Common myeloid progenitor, CD34-positive (primary cell): ENCODE data around the gene APBB2.

Experiments
- CTCF ChIA-PET: fragments of 350-600 bp; sonication (Branson Sonifier 250); formaldehyde crosslinking; loops from one replicate; lab custom pipeline; 2021; ENCODE audit warnings: antibody characterized with exemption; lab: Charles Lee
- POLR2A ChIA-PET: fragments of 350-600 bp; sonication (Branson Sonifier 250); formaldehyde crosslinking; loops from one replicate; lab custom pipeline; 2021; ENCODE audit warnings: antibody characterized with exemption; lab: Charles Lee
- DNase-seq, 3 donors: peaks; one replicate each; pipeline versions ENCODE4 v3.0.0 to v3.0.0-alpha.2; 2013
- H3K27ac ChIP-seq, 2 experiments: 1 replicate in 1 of 2; 2 replicates in 1 of 2; pipeline ENCODE4 v1.7.0; 2013; ENCODE audit warnings: inconsistent platforms in 2 of 2, low read length in 2 of 2, mild to moderate bottlenecking in 2 of 2, low read depth in 1 of 2, moderate library complexity in 1 of 2; ENCODE audit not compliant: severe bottlenecking in 2 of 2, insufficient read depth in 1 of 2, poor library complexity in 1 of 2
- H3K27me3 ChIP-seq, 5 experiments: replicated peaks in 2 of 5; 1 replicate in 3 of 5; 2 replicates in 2 of 5; pipeline versions ENCODE4 v1.6.1 to v1.7.0; 2013; ENCODE audit warnings: low read length in 4 of 5, mild to moderate bottlenecking in 2 of 5, moderate library complexity in 2 of 5, inconsistent platforms in 1 of 5; ENCODE audit not compliant: insufficient read depth in 5 of 5, control insufficient read depth in 4 of 5
- H3K36me3 ChIP-seq, 4 experiments: 1 replicate in 2 of 4; 2 replicates in 2 of 4; pipeline versions ENCODE4 v1.6.1 to v1.7.0; 2013; ENCODE audit warnings: low read length in 3 of 4, control low read depth in 1 of 4, mild to moderate bottlenecking in 1 of 4; ENCODE audit not compliant: control insufficient read depth in 4 of 4, insufficient read depth in 4 of 4
- H3K4me1 ChIP-seq, 4 experiments: 1 replicate in 3 of 4; 2 replicates in 1 of 4; pipeline versions ENCODE4 v1.6.1 to v1.7.1; 2013; ENCODE audit warnings: low read length in 3 of 4, mild to moderate bottlenecking in 3 of 4, control low read depth in 1 of 4, inconsistent platforms in 1 of 4, moderate library complexity in 1 of 4; ENCODE audit not compliant: control insufficient read depth in 4 of 4, insufficient read depth in 4 of 4; ENCODE audit errors: control extremely low read depth in 1 of 4
- H3K4me3 ChIP-seq, 7 experiments: 1 replicate in 4 of 7; 2 replicates in 3 of 7; pipeline versions ENCODE4 v1.5.1 to v1.7.0; 2013; ENCODE audit warnings: mild to moderate bottlenecking in 7 of 7, low read length in 6 of 7, moderate library complexity in 6 of 7, inconsistent platforms in 2 of 7, low read depth in 2 of 7, control low read depth in 1 of 7; ENCODE audit not compliant: insufficient read depth in 4 of 7, control insufficient read depth in 1 of 7; ENCODE audit errors: extremely low read depth in 1 of 7
- H3K9me3 ChIP-seq, 5 experiments: 1 replicate in 4 of 5; 2 replicates in 1 of 5; pipeline versions ENCODE4 v1.6.1 to v1.7.1; 2013; ENCODE audit warnings: low read length in 4 of 5, mild to moderate bottlenecking in 2 of 5, inconsistent platforms in 1 of 5, low read depth in 1 of 5, moderate library complexity in 1 of 5; ENCODE audit not compliant: control insufficient read depth in 4 of 5, insufficient read depth in 2 of 5; ENCODE audit errors: control extremely low read depth in 1 of 5
- WGBS: methylation state at CpG from one replicate; pipeline ENCODE4 v1.1.5; 2013; ENCODE audit not compliant: insufficient coverage; 5-methylcytosine and 5-hydroxymethylcytosine counted together

Gene APBB2

GRCh38 chr4:40886931-40887763 is 327.2 kb downstream of the APBB2 start:
- H3K27me3 ChIP-seq = no peaks in the 10 kb centered on the region
- no peaks in the 10 kb centered on the region for H3K36me3 ChIP-seq
- no peaks in the 10 kb centered on the region for H3K9me3 ChIP-seq
- DNase-seq = no peak
- POLR2A ChIA-PET = interaction anchor here (0.5 to 1.4 kb wide), 2 partner anchors 9 to 34 kb away, joined by 3 to 5 read pairs; no protein-coding TSS in a partner anchor
- 95% methylated on average over 6 of the region's 7 CpGs for WGBS
- H3K27ac ChIP-seq = no peak overlapping the region
- CTCF ChIA-PET = interaction anchor here (1.6 to 3.2 kb wide), 3 partner anchors 9 to 13 kb away, joined by 3 to 14 read pairs (median 9); no protein-coding TSS in a partner anchor
- H3K4me1 ChIP-seq = peaks cover 0 to 25% (median 8%) of the 10 kb centered on the region in 4 experiments
- H3K4me3 ChIP-seq = no peak overlapping the region

GRCh38 chr4:40881851-40882250 is 332.5 kb downstream of the APBB2 start:
- no peak overlapping the region for H3K27ac ChIP-seq
- peaks cover 0 to 3% (median 1%) of the 10 kb centered on the region in 4 experiments for H3K4me1 ChIP-seq
- H3K4me3 ChIP-seq = no peak overlapping the region
- no peak for DNase-seq
- ChIA-PET CTCF (interaction anchor here (1.1 to 2.6 kb wide), 5 partner anchors 11 to 82 kb away, joined by 3 to 6 read pairs (median 3); no protein-coding TSS in a partner anchor), POLR2A (no interaction called here)
- WGBS = 97% methylated on average over 3 of the region's 4 CpGs
- H3K27me3 ChIP-seq = no peaks in the 10 kb centered on the region
- H3K36me3 ChIP-seq = no peaks in the 10 kb centered on the region
- no peaks in the 10 kb centered on the region for H3K9me3 ChIP-seq

- no peak for DNase-seq
- H3K36me3 ChIP-seq = no peaks in the 10 kb centered on the region
- POLR2A ChIA-PET = no interaction called here
- H3K9me3 ChIP-seq = no peaks in the 10 kb centered on the region
- peaks cover 0 to 3% (median 1%) of the 10 kb centered on the region in 4 experiments for H3K4me1 ChIP-seq
- CTCF ChIA-PET = interaction anchor here (2.6 kb wide), 1 partner anchor 17 kb away, joined by 6 read pairs; no protein-coding TSS in a partner anchor
- no peaks in the 10 kb centered on the region for H3K27me3 ChIP-seq
- H3K4me3 ChIP-seq = no peak overlapping the region
- WGBS = 100% methylated on average over 2 of the region's 2 CpGs
- no peak overlapping the region for H3K27ac ChIP-seq
Measured at GRCh38 chr4:40881096-40881495, 333.2 kb downstream of the APBB2 start.

GRCh38 chr4:40878548-40879055 is 335.7 kb downstream of the APBB2 start:
- CTCF ChIA-PET = interaction anchor here (0.8 to 1.9 kb wide), 2 partner anchors 9 to 12 kb away, joined by 3 to 8 read pairs; no protein-coding TSS in a partner anchor
- Histone ChIP-seq H3K27ac (no peak overlapping the region), H3K4me1 (peaks cover 0 to 3% (median 1%) of the 10 kb centered on the region in 4 experiments), H3K4me3 (no peak overlapping the region), H3K27me3 (no peaks in the 10 kb centered on the region), H3K36me3 (no peaks in the 10 kb centered on the region), H3K9me3 (no peaks in the 10 kb centered on the region)
- 100% methylated on average over 4 of the region's 6 CpGs for WGBS
- no peak for DNase-seq
- POLR2A ChIA-PET = interaction anchor here (0.8 kb wide), 1 partner anchor 10 kb away, joined by 5 read pairs; no protein-coding TSS in a partner anchor

GRCh38 chr4:40877081-40877480 is 337.3 kb downstream of the APBB2 start:
- no peaks in the 10 kb centered on the region for H3K4me1 ChIP-seq
- CTCF ChIA-PET = interaction anchor here (1.0 kb wide), 1 partner anchor 33 kb away, joined by 3 read pairs; no protein-coding TSS in a partner anchor
- no peak overlapping the region for H3K4me3 ChIP-seq
- H3K9me3 ChIP-seq = no peaks in the 10 kb centered on the region
- no peak overlapping the region for H3K27ac ChIP-seq
- 100% methylated on average over 6 of the region's 6 CpGs for WGBS
- POLR2A ChIA-PET = interaction anchor here (0.6 kb wide), 1 partner anchor 16 kb away, joined by 5 read pairs; no protein-coding TSS in a partner anchor
- no peaks in the 10 kb centered on the region for H3K27me3 ChIP-seq
- no peaks in the 10 kb centered on the region for H3K36me3 ChIP-seq
- DNase-seq = no peak

- no peak for DNase-seq
- WGBS = no CpG with 5 or more reads among the region's 1 CpG
- Histone ChIP-seq H3K9me3 (no peaks in the 10 kb centered on the region), H3K27me3 (no peaks in the 10 kb centered on the region), H3K27ac (no peak overlapping the region), H3K4me1 (no peaks in the 10 kb centered on the region), H3K4me3 (no peak overlapping the region), H3K36me3 (no peaks in the 10 kb centered on the region)
- CTCF ChIA-PET = interaction anchor here (1.0 to 1.1 kb wide), 2 partner anchors 13 to 22 kb away, joined by 3 to 5 read pairs; no protein-coding TSS in a partner anchor
- POLR2A ChIA-PET = no interaction called here
Measured at GRCh38 chr4:40875507-40876150, 338.7 kb downstream of the APBB2 start.
